Muscle layer of colon (tissue), 2 donors: ENCODE data around the gene COA8.
"Not testable (repeated sequence)": the region's sequence is repeated elsewhere in the genome, so short reads cannot be mapped to it uniquely, and the experiment has no call there.

Experiments
- H3K27ac ChIP-seq: one replicate; pipeline ENCODE4 v1.7.0; 2013; ENCODE audit warnings: low read depth, mild to moderate bottlenecking, low read length, moderate library complexity
- H3K27me3 ChIP-seq, 2 donors: one replicate each; pipeline ENCODE4 v1.7.0; 2013; ENCODE audit warnings: low read length in 2 of 2, mild to moderate bottlenecking in 2 of 2; ENCODE audit not compliant: insufficient read depth in 2 of 2, control insufficient read depth in 1 of 2
- H3K36me3 ChIP-seq: one replicate; pipeline ENCODE4 v1.7.0; 2013; ENCODE audit warnings: mild to moderate bottlenecking, low read length; ENCODE audit not compliant: insufficient read depth
- H3K4me1 ChIP-seq: one replicate; pipeline ENCODE4 v1.7.0; 2013; ENCODE audit warnings: mild to moderate bottlenecking, low read length; ENCODE audit not compliant: insufficient read depth
- H3K4me3 ChIP-seq, 2 donors: one replicate each; pipeline ENCODE4 v1.7.0; 2013; ENCODE audit warnings: low read length in 2 of 2, low read depth in 1 of 2, mild to moderate bottlenecking in 1 of 2, moderate library complexity in 1 of 2
- H3K9ac ChIP-seq: one replicate; pipeline ENCODE4 v1.7.0; 2013; ENCODE audit warnings: low read length
- H3K9me3 ChIP-seq: one replicate; pipeline ENCODE4 v1.7.0; 2013; ENCODE audit warnings: mild to moderate bottlenecking, low read length
- donor health status: abdominal sarcoma.
- donor health status: Adenocarcinoma of cecum.

Gene COA8

DNA sequence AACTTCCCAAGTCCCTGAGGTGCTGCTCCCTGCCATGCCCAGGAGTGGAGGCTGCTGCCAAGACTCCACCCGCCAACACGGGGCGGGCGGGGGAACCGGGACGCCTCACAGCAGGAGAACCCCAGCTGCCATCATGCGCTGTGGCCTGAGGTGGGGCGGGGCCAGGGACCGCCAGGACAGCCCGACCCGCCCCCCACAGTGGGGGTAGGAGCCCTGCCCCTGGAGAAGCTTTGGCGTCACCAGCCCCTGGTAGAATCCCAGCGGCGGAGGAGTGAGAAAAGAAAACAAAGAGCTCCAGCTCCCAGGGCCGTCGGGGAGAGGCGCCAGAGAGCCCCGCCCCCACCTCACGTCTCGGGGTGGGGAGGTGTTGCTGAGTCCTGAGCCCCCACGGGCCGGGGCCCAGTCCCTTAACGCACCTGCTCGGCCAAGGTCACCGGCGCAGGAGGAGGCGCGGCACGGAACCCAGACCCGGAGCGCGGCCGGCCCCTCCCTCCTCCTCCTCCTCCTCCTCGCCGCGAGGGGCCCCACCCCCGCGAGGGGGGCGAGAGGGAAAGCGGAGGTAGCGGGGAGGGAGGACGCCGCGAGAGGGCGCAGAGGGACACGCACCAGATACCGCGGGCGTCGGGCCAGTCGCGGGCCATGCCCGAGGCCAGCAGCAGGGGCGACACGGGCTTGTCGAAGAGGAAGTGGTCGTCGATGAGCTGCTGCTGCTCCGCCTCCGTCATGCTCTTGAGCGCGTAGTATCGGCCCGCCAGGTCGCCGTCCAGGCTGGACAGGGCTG, 41.9 kb upstream of the COA8 start:
- H3K36me3 ChIP-seq = peaks cover 15% of the 10 kb centered on the region
- no peaks in the 10 kb centered on the region for H3K9me3 ChIP-seq
- no peaks in the 10 kb centered on the region for H3K27me3 ChIP-seq
- peaks cover 60% of the 10 kb centered on the region for H3K4me1 ChIP-seq
- peak overlapping the region; percentile 62 to 65 for H3K4me3 ChIP-seq
- peak overlapping the region; percentile 86 for H3K27ac ChIP-seq
- peak overlapping the region; percentile 27 for H3K9ac ChIP-seq

DNA sequence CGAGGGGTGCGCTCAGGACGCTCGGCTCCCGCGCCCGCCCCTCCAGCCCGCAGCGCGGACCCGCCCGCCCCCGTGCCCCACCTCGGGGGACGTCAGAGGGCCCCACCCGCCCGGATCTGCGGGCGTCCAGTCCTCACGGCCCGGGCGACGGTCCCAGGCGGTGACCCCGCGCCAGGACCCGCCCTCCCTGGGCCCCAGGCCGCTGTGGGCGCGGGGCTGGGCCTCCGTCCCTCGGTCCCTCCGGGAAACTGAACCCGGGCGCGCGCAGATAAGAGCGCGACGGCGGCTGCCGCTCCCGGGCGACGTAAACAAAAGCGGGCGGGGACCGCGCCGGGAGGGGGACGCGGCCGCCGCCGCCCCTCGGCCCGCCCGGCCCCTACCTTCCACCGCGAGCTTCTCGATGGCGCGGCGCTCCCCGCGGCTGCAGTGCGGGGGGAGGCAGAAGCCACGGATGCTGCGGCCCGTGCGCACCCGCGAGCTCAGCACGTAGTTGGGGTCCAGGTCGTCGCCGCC, 41.3 kb upstream of the COA8 start:
- Histone ChIP-seq H3K4me3 (peak overlapping the region; percentile 62 to 65), H3K9me3 (no peaks in the 10 kb centered on the region), H3K9ac (no peak overlapping the region), H3K4me1 (peaks cover 65% of the 10 kb centered on the region), H3K27ac (peak overlapping the region; percentile 86), H3K36me3 (peaks cover 15% of the 10 kb centered on the region), H3K27me3 (no peaks in the 10 kb centered on the region)

DNA sequence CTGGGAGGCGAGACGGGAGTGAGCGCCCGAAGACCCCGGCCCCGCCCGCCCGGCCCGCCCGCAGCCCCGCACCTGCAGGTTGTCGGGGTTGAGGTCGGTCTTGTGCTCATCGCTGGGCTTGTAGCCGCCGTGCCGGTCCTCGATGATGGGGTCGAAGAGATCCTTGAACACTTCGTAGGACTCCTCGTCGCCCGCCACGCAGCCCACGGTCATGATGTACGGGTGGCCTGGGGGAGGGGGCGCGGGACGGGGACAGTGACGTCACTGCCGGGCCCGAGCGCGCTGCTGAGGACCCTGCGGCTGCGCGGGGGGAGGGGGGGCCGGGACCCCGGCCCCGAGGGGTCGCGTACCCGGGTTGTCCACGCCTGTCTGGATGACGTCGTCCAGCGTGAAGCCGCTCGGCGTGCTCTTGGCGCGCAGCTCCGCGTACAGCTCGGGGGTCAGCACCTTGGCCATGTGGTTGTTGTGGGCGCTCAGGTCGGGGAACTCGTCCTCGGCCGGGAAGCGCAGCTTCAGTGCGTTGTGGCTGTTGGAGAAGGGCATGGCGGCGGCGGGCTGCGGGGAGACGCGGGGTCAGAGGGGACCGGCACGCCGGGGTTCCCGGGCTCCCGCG, 40.7 kb upstream of the COA8 start:
- Histone ChIP-seq H3K36me3 (peaks cover 15% of the 10 kb centered on the region), H3K9ac (peak overlapping the region; percentile 57), H3K9me3 (no peaks in the 10 kb centered on the region), H3K27ac (peak overlapping the region; percentile 86), H3K4me1 (peaks cover 70% of the 10 kb centered on the region), H3K4me3 (peak overlapping the region; percentile 62 to 71), H3K27me3 (no peaks in the 10 kb centered on the region)

DNA sequence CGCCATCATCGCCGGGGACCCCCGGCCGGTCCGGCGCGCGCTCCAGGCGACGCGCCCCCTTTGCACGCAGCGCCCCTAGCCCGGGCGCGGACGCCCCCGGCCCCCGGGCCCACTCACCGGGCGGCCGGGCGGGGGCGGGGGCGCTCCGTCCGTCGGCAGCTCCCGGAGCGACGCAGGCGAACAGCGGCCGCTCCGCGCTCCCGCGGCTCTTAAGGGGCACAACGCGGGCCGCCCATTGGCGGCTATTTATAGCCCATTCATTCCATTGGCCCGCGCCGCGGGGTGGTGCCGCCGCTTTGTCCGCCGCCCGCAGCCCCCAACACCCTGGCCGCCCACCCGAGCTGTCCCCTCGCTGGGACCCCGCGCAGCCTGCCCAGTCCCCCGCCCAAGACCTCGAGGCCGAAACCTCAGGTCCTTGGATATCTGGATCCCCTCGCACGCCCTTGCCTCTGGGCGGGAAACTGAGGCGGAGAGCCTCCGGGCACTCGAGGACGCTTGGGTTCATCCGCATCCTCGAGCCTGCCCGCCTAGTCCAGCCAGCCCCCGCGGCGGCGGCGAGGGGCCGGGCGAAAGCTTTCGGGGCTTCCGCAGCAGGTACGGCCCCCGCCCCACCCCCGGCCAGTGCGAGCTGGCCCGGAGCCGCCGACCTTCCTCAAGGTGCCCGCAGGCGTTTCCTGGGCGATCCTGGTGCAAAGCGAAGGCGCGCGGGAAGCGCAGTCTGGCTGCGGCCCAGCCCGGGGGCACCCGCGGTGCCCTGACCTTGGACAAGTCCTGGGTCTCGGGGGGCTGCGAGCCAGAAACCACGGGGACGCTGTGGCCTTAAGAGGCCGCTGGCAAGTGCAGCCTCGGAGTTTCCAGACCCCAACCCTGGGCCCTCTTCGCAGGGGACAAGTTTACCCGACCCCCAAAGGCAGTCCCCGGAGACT, 39.8 kb upstream of the COA8 start, which contains the start of gene CKB:
TSS of gene CKB (minus strand) at position 182 of the 926 bp plus-strand sequence. CDS start 337 bp downstream, outside the sequence.
- H3K9ac ChIP-seq = peak within 1 kb of the TSS; percentile 57
- peak within 1 kb of the TSS; percentile 86 for H3K27ac ChIP-seq
- H3K36me3 ChIP-seq = peaks cover 15% of the 10 kb centered on the region
- no peaks in the 10 kb centered on the region for H3K9me3 ChIP-seq
- peaks cover 70% of the 10 kb centered on the region for H3K4me1 ChIP-seq
- peak within 1 kb of the TSS; percentile 66 to 71 for H3K4me3 ChIP-seq
- H3K27me3 ChIP-seq = no peaks in the 10 kb centered on the region

DNA sequence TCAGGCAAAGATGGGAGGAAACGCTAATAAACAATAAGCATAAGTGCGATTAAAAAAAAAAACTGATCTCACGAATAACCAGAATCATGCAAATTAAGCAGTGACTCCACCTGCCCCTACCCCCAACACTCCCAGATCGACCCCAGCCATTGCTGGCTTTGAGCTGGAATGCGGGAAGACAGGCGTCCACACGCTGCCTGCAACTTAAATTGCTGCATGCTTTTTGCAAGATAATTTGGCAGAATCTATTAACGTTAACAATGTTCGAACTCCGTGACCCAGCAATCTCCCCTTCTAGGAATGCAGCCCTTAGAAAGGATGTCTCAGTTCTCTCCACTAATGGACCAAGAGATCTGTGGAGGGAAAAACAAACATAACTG, 39.2 kb upstream of the COA8 start:
- H3K36me3 ChIP-seq = peaks cover 15% of the 10 kb centered on the region
- H3K27me3 ChIP-seq = no peaks in the 10 kb centered on the region
- no peak overlapping the region for H3K9ac ChIP-seq
- H3K4me3 ChIP-seq = peak overlapping the region in 1 of 2 donors; percentile 41
- peak overlapping the region; percentile 59 for H3K27ac ChIP-seq
- H3K4me1 ChIP-seq = peaks cover 70% of the 10 kb centered on the region
- H3K9me3 ChIP-seq = no peaks in the 10 kb centered on the region

DNA sequence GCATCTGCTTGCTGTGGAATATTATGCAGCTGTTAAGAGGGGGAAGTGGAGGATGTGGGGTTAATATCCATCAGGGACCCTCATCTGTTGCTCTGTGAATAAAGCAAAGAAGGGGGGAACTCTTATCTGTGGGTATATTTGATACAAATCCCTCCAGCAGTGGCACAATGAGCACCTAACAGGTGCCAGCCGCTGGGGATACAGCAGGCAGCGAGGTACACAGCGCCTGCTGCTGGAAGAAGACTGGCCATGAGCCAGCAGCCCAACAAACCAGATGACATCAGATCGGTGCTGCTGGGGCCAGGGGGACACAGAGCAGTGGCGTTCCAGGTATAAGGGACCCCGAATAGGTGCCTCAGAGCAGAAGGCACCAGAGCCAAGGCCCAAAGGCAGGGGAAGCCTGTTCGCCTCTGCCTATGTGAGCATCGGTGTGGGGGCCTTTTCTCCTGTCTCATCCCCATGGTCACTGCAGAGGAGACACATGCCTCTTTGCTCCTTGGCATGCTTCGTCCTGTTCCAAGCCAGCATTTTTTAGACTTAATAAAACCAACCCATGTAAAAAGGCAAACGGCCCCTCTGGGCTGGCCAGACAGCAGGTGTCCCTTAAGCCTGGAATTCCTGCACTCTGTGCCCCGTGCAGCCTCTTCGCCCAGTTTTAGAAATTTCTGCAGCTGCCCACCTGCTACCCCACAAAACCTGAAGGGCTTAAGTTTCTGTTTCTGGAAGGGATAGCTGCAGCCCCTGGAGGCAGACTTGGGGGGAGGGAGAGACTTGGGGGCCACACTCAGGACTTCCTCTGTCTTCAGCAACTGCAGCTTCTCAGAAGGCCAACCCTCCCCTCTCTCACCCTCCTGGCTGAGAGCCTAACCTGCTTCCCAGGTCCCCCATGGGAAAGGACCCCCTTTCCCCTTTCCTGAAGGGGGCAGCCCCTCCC, 38.5 kb upstream of the COA8 start:
- no peaks in the 10 kb centered on the region for H3K9me3 ChIP-seq
- H3K4me3 ChIP-seq = no peak overlapping the region
- peaks cover 12% of the 10 kb centered on the region for H3K36me3 ChIP-seq
- peaks cover 65% of the 10 kb centered on the region for H3K4me1 ChIP-seq
- H3K27me3 ChIP-seq = no peaks in the 10 kb centered on the region
- H3K27ac ChIP-seq = peak overlapping the region; percentile 5
- no peak overlapping the region for H3K9ac ChIP-seq

DNA sequence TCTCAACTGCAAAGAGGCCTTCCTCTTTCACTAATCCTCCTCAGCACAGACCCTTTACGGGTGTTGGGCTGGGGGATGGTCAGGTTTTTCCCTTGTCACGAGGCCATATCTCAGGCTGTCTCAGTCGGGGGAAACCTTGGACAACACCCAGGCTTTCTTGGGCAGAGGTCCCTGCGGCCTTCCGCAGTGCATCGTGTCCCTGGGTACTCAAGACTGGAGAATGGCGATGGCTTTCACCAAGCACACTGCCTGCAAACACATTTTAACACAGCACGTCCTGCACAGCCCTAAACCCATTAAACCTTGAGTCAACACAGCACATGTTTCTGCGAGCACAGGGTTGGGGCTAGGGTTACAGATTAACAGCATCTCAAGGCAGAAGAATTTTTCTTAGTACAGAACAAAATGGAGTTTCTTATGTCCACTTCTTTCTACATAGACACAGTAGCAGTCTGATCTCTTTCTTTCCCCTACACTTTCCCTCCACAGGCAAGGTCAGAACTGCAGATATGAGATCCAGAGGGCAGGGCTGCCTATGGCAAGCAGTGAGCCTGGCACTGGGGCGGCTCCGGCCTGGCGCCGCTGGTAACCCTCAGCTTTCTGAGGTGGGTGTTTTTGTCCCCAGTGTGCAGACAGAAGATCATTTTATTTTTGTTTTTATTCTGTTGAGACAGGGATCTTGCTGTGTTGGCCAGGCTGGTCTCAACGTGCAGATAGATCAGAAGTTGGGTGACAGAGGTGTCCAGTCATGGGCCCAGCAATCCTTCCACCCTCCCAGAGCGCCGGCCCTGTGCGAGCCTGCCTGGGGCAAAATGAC, 37.1 kb upstream of the COA8 start:
- not testable (repeated sequence) for H3K36me3 ChIP-seq, H3K4me3 ChIP-seq, H3K9ac ChIP-seq, H3K9me3 ChIP-seq, H3K27me3 ChIP-seq
- H3K27ac ChIP-seq = peak overlapping the region; percentile 61
- peaks cover 65% of the 10 kb centered on the region for H3K4me1 ChIP-seq

DNA sequence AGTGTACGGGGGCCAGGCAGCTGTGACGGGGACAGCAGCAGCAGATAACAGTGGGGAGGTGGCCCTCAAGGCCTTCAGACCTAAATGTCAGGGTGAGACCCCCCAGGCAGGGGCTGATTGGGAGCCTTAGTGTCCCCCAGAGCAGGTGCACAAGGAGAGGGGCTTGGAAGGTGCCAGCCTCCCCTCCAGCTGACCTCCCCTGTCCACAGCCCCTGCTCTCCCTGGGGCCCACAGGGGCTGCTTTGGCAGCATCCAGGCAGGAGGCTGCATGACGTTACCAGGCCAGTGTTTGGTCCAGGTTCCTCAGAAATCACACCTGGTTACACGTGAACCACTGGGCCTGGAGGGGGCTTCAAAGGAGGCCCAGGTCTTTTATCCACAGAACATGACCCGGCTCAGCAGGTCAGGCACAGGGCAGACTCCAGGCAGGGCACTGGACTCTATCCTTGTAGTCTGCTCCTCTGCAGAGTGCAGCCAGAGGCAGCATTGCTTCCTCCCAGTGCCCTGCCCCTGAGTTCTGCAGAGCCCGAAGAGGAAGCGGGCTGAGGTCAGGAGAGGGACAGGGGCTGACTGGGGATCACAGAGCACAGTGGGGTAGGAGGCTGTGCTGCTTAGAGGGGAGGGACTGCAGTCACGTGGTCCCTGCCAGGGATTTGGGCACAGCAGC, 36.4 kb upstream of the COA8 start:
- Histone ChIP-seq H3K27me3 (no peaks in the 10 kb centered on the region), H3K9me3 (no peaks in the 10 kb centered on the region), H3K9ac (no peak overlapping the region), H3K4me1 (peaks cover 72% of the 10 kb centered on the region), H3K27ac (peak overlapping the region; percentile 93), H3K4me3 (no peak overlapping the region), H3K36me3 (peaks cover 14% of the 10 kb centered on the region)

DNA sequence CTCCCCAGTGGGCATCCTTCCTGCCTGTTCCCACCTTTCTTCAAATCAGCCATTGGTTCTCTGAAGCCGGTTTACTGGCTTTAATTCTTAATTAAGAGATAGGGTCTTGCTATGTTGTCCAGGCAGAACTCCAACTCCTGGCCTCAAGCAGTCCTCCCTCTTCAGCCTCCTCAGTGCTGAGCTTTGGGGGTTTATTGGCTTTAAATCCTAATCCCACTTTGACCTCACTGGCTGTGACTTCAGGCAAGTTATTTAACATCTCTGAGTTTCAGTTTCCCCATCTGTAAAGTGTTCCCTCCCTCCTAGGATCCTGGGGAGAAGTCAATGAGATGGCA, 35.9 kb upstream of the COA8 start:
- Histone ChIP-seq H3K4me1 (peaks cover 77% of the 10 kb centered on the region), H3K27ac (peak overlapping the region; percentile 93), H3K9ac (no peak overlapping the region), H3K4me3 (no peak overlapping the region), H3K36me3 (peaks cover 14% of the 10 kb centered on the region), H3K27me3 (no peaks in the 10 kb centered on the region), H3K9me3 (no peaks in the 10 kb centered on the region)
